Neutrophil (primary cell): ENCODE data around the gene GFRA4.

ENCODE experiments used
- H3K27ac ChIP-seq: fragments of 200-600 bp; sonication (generic); 2 replicates; pipeline ENCODE4 v1.5.1; 2016; ENCODE audit warnings: mild to moderate bottlenecking, moderate library complexity
- H3K27me3 ChIP-seq: fragments of 200-600 bp; sonication (generic); 2 replicates; pipeline ENCODE4 v1.6.0; 2016; ENCODE audit warnings: mild to moderate bottlenecking
- H3K36me3 ChIP-seq: fragments of 200-600 bp; sonication (generic); 2 replicates; pipeline ENCODE4 v1.5.1; 2017
- H3K4me1 ChIP-seq, 2 experiments: fragments of 200-600 bp in 1 of 2; sonication (generic) in 1 of 2; 1 replicate in 1 of 2; 2 replicates in 1 of 2; pipeline versions ENCODE4 v1.5.1 to v1.6.1; 2013 to 2016; ENCODE audit warnings: low read depth in 1 of 2, low read length in 1 of 2, mild to moderate bottlenecking in 1 of 2, moderate library complexity in 1 of 2; ENCODE audit not compliant: control insufficient read depth in 1 of 2, insufficient read depth in 1 of 2
- H3K4me3 ChIP-seq, 2 experiments: fragments of 200-600 bp in 1 of 2; sonication (generic) in 1 of 2; 1 replicate in 1 of 2; 2 replicates in 1 of 2; pipeline ENCODE4 v1.5.1; 2013 to 2016; ENCODE audit warnings: low read depth in 1 of 2, low read length in 1 of 2, mild to moderate bottlenecking in 1 of 2, moderate library complexity in 1 of 2
- H3K9me3 ChIP-seq: fragments of 200-600 bp; sonication (generic); 2 replicates; pipeline ENCODE4 v1.5.1; 2016
- TF ChIP-seq, protein P1 (sequence below): fragments of 200-600 bp; sonication (generic); IDR thresholded peaks from 2 replicates; pipeline ENCODE4 v1.5.1; 2016; ENCODE audit warnings: antibody characterized with exemption

GFRA4 gene

DNA sequence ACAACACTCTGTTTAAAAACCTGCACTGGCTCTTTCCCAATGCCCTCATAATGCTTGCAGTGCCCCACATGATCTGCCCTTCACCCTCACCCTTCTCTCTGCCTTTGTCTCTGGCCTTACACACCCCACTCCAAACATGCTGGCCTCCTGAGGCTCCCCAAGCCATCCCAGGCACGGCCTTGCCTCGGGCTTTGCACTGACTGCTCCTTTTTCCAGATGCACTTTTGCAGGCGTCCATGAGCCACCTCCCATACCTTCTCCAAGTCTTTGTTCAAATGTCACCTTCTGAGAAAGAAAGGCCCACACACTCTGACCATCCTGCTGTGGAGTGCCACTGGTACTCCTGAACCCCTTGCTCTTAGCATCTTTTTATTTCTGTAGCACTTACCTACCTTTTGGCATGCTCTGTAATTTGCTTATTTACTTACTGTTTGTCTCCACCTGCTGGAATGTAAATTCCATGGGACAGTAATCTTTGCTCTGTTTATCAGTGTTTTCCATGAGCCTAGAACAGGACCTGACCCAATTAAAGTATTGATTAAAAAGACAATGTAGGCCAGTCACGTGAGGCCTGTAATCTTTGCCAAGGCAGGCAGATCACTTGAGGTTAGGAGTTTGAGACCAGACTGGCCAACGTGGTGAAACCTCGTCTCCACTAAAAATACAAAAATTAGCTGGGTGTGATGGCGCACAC is 30.7 kb downstream of the GFRA4 start:
- Histone ChIP-seq H3K27ac (no peak overlapping the region), H3K4me1 (no peaks in the 10 kb centered on the region), H3K27me3 (no peaks in the 10 kb centered on the region), H3K36me3 (peaks cover 4% of the 10 kb centered on the region), H3K4me3 (no peak overlapping the region), H3K9me3 (no peaks in the 10 kb centered on the region)
- TF ChIP-seq, protein P1, sequence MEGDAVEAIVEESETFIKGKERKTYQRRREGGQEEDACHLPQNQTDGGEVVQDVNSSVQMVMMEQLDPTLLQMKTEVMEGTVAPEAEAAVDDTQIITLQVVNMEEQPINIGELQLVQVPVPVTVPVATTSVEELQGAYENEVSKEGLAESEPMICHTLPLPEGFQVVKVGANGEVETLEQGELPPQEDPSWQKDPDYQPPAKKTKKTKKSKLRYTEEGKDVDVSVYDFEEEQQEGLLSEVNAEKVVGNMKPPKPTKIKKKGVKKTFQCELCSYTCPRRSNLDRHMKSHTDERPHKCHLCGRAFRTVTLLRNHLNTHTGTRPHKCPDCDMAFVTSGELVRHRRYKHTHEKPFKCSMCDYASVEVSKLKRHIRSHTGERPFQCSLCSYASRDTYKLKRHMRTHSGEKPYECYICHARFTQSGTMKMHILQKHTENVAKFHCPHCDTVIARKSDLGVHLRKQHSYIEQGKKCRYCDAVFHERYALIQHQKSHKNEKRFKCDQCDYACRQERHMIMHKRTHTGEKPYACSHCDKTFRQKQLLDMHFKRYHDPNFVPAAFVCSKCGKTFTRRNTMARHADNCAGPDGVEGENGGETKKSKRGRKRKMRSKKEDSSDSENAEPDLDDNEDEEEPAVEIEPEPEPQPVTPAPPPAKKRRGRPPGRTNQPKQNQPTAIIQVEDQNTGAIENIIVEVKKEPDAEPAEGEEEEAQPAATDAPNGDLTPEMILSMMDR, result no peak

GRCh38 chr20:3631534-3631933 is 31.7 kb downstream of the GFRA4 start:
- no peak overlapping the region for H3K27ac ChIP-seq
- H3K4me3 ChIP-seq, result no peak overlapping the region
- no peaks in the 10 kb centered on the region for H3K4me1 ChIP-seq
- peaks cover 4% of the 10 kb centered on the region for H3K36me3 ChIP-seq
- H3K9me3 ChIP-seq, result no peaks in the 10 kb centered on the region
- H3K27me3 ChIP-seq, result no peaks in the 10 kb centered on the region
- TF ChIP-seq, protein P1, result no peak

DNA sequence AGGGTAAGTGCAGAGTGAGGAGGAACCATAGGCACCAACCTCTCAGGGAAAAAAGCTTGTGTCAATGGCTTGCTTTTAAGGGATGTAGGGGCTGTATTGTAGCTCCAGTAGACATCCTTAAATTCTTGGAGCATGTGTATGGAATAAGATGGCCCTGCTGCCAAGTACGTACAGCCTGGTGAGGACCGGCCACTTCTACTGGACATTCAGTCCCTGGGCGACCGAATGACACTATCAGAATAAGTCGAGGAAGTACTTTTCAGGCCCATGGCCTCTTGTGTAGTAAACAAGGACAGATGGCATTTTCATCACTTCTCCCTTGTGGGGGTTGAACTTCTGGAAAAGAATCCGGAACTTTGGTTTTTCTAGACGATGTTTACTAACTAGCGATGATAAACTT is 32.8 kb downstream of the GFRA4 start:
- H3K27me3 ChIP-seq, result no peaks in the 10 kb centered on the region

GRCh38 chr20:3629893-3630292 is 33.3 kb downstream of the GFRA4 start:
- Histone ChIP-seq H3K9me3 (no peaks in the 10 kb centered on the region), H3K36me3 (peaks cover 4% of the 10 kb centered on the region), H3K27ac (no peak overlapping the region), H3K27me3 (no peaks in the 10 kb centered on the region), H3K4me1 (no peaks in the 10 kb centered on the region), H3K4me3 (no peak overlapping the region)
- TF ChIP-seq, protein P1, result no peak

More for the DNA sequence above, 32.8 kb downstream of the GFRA4 start:
- Histone ChIP-seq H3K4me1 (no peaks in the 10 kb centered on the region), H3K36me3 (peaks cover 4% of the 10 kb centered on the region), H3K27ac (no peak overlapping the region), H3K4me3 (no peak overlapping the region), H3K9me3 (no peaks in the 10 kb centered on the region)
- TF ChIP-seq, protein P1, result no peak

- no peak overlapping the region for H3K27ac ChIP-seq
- no peaks in the 10 kb centered on the region for H3K27me3 ChIP-seq
- no peaks in the 10 kb centered on the region for H3K9me3 ChIP-seq
- no peak overlapping the region for H3K4me3 ChIP-seq
- H3K4me1 ChIP-seq, result no peaks in the 10 kb centered on the region
- TF ChIP-seq, protein P1, result no peak
- peaks cover 4% of the 10 kb centered on the region for H3K36me3 ChIP-seq
Observed at GRCh38 chr20:3628502-3629314, 34.5 kb downstream of the GFRA4 start.
